Activated naive CD8-positive, alpha-beta T cell treated with anti-CD3 and anti-CD28 coated beads for 36 hours (primary cell): ENCODE results near the gene CYP2A13. TPM values are rescaled to one million over a fixed set of nuclear protein-coding genes. Genes with fewer than 3 reads are reported as not detected.
"Not testable (repeated sequence)": the region's sequence is repeated elsewhere in the genome, so short reads cannot be mapped to it uniquely, and the experiment has no call there.

Experiments used
- DNase-seq: peaks from one replicate; pipeline ENCODE4 v3.0.0; 2021
- H3K27ac Mint-ChIP-seq: one replicate; pipeline ENCODE4 v1.8.0; 2022; ENCODE audit warnings: mild to moderate bottlenecking, moderate library complexity, mixed read lengths
- H3K27me3 Mint-ChIP-seq: one replicate; pipeline ENCODE4 v1.8.0; 2022; ENCODE audit warnings: mild to moderate bottlenecking, mixed read lengths
- H3K36me3 Mint-ChIP-seq: one replicate; pipeline ENCODE4 v1.8.0; 2021; ENCODE audit warnings: mild to moderate bottlenecking, mixed read lengths
- H3K4me1 Mint-ChIP-seq: one replicate; pipeline ENCODE4 v1.8.0; 2021; ENCODE audit warnings: mixed read lengths
- H3K4me3 Mint-ChIP-seq: one replicate; pipeline ENCODE4 v1.8.0; 2022; ENCODE audit warnings: mild to moderate bottlenecking, moderate library complexity, mixed read lengths
- H3K9me3 Mint-ChIP-seq: one replicate; pipeline ENCODE4 v1.8.0; 2022; ENCODE audit warnings: mixed read lengths
- total RNA-seq, 2 experiments: library from RNA; stranded (reverse); gene quantifications; one replicate each; pipeline ENCODE4 v1.2.3, GENCODE V29; 2021

CYP2A13 gene, protein sequence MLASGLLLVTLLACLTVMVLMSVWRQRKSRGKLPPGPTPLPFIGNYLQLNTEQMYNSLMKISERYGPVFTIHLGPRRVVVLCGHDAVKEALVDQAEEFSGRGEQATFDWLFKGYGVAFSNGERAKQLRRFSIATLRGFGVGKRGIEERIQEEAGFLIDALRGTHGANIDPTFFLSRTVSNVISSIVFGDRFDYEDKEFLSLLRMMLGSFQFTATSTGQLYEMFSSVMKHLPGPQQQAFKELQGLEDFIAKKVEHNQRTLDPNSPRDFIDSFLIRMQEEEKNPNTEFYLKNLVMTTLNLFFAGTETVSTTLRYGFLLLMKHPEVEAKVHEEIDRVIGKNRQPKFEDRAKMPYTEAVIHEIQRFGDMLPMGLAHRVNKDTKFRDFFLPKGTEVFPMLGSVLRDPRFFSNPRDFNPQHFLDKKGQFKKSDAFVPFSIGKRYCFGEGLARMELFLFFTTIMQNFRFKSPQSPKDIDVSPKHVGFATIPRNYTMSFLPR
- total RNA-seq = not detected

DNA sequence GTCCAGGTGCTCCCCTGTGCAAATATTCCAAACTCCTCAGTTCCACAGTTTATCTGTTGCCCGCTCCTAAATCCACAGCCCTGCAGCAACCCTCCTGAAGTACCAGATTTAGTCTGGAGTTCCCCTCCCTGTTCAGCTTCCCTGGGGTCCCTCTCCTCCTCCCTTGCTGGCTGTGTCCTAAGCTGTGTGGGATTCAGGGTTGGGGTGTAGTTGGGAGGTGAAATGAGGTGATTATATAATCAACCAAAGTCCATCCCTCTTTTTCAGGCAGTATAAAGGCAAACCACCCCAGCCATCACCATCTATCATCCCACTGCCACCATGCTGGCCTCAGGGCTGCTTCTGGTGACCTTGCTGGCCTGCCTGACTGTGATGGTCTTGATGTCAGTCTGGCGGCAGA lies at the start of gene CYP2A13:
Gene CYP2A13 (plus strand): TSS at position 301 of the 400 bp plus-strand sequence. CDS start 21 bp downstream, at position 322.
- H3K4me1 Mint-ChIP-seq = no peaks in the 10 kb centered on the region
- no peak within 1 kb of the TSS for H3K27ac Mint-ChIP-seq
- H3K4me3 Mint-ChIP-seq = no peak within 1 kb of the TSS
- H3K36me3 Mint-ChIP-seq = no peaks in the 10 kb centered on the region
- no peaks in the 10 kb centered on the region for H3K9me3 Mint-ChIP-seq
- peaks cover 50% of the 10 kb centered on the region for H3K27me3 Mint-ChIP-seq
- no peak for DNase-seq

DNA sequence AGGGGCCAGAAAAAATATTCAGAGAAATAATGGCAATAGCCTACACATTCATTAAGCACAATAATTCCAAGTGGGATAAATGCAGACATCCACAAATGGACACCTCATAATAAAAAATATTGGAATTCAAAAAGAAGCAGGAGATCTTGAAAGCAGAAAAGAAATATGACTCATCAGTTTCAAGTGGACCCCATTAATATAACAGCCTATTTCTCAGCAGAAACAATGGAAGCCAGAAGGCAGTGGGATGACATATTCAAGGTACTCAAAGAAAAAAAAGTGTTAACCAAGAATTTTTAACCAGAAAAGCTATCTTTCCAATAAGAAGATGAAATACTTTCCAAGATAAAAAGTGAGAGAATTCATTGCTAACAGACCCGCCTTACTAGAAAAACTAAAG lies 48.4 kb upstream of the CYP2A13 start:
- Mint-ChIP-seq H3K9me3 (peaks cover 4% of the 10 kb centered on the region), H3K4me3 (no peak overlapping the region), H3K27me3 (no peaks in the 10 kb centered on the region), H3K36me3 (no peaks in the 10 kb centered on the region), H3K4me1 (no peaks in the 10 kb centered on the region), H3K27ac (no peak overlapping the region)
- DNase-seq = no peak

DNA sequence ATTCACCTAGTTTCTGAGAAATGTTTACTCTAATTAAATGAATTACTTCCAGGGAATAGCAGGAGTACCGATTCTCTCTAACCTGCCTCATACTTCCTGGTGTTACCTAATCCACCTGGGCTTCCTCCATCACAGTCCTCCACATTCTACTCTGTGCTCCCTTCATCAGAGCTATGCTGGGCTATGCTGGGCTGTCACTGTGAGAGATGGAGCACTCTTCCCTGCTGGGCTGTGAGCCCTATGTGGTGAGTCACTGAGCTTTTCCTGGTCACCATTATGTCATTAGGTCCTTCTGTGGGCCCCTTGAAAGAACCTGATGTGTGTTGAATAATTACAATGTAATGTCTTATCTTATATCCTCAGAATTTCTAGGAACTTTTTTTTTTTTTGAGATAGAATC lies 43.2 kb upstream of the CYP2A13 start:
- not testable (repeated sequence) for H3K27ac Mint-ChIP-seq, H3K36me3 Mint-ChIP-seq, H3K4me1 Mint-ChIP-seq, DNase-seq, H3K4me3 Mint-ChIP-seq, H3K9me3 Mint-ChIP-seq
- peaks cover 11% of the 10 kb centered on the region for H3K27me3 Mint-ChIP-seq

GRCh38 chr19:41050426-41050825 lies 37.8 kb upstream of the CYP2A13 start:
- H3K27ac Mint-ChIP-seq = no peak overlapping the region
- peaks cover 20% of the 10 kb centered on the region for H3K27me3 Mint-ChIP-seq

GRCh38 chr19:41052162-41052561 lies 36.1 kb upstream of the CYP2A13 start:
- peaks cover 19% of the 10 kb centered on the region for H3K27me3 Mint-ChIP-seq
- not testable (repeated sequence) for H3K27ac Mint-ChIP-seq, H3K36me3 Mint-ChIP-seq, H3K4me3 Mint-ChIP-seq, H3K9me3 Mint-ChIP-seq, H3K4me1 Mint-ChIP-seq, DNase-seq

More at GRCh38 chr19:41050426-41050825, 37.8 kb upstream of the CYP2A13 start:
- Mint-ChIP-seq H3K36me3 (no peaks in the 10 kb centered on the region), H3K9me3 (no peaks in the 10 kb centered on the region), H3K4me3 (no peak overlapping the region), H3K4me1 (no peaks in the 10 kb centered on the region)
- no peak for DNase-seq

GRCh38 chr19:41053331-41053730 lies 34.9 kb upstream of the CYP2A13 start:
- DNase-seq, H3K27ac Mint-ChIP-seq, H3K4me1 Mint-ChIP-seq, H3K36me3 Mint-ChIP-seq, H3K9me3 Mint-ChIP-seq, H3K4me3 Mint-ChIP-seq: not testable (repeated sequence)
- peaks cover 23% of the 10 kb centered on the region for H3K27me3 Mint-ChIP-seq

GRCh38 chr19:41064974-41065569 lies 23.2 kb upstream of the CYP2A13 start:
- Mint-ChIP-seq H3K4me1 (no peaks in the 10 kb centered on the region), H3K9me3 (no peaks in the 10 kb centered on the region), H3K36me3 (no peaks in the 10 kb centered on the region), H3K27ac (no peak overlapping the region), H3K27me3 (peaks cover 19% of the 10 kb centered on the region), H3K4me3 (no peak overlapping the region)
- no peak for DNase-seq

DNA sequence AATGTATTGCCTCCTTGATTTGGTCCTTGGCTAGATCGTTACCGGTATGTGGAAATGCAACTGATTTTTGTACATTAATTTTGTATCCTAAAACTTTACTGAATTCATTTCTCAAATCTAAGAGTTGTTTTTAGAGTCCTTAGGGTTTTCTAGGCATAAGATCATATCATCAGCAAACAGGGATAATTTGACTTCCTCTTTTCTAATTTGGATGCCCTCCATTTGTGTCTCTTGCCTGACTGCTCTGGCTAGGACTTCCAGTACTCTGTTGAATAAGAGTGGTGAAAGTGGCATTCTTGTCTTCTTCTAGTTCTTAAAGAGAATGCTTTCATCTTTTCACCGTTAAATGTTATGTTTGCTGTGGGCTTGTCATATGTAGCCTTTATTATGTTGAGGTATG lies 12.0 kb upstream of the CYP2A13 start:
- peaks cover 40% of the 10 kb centered on the region for H3K27me3 Mint-ChIP-seq

GRCh38 chr19:41083516-41083915 lies 4.7 kb upstream of the CYP2A13 start:
- Mint-ChIP-seq H3K4me3 (no peak overlapping the region), H3K9me3 (peaks cover 10% of the 10 kb centered on the region), H3K27me3 (peaks cover 25% of the 10 kb centered on the region), H3K4me1 (no peaks in the 10 kb centered on the region), H3K27ac (no peak overlapping the region), H3K36me3 (peaks cover 2% of the 10 kb centered on the region)
- DNase-seq = no peak

More for the DNA sequence above, 12.0 kb upstream of the CYP2A13 start:
- H3K4me1 Mint-ChIP-seq = no peaks in the 10 kb centered on the region
- H3K36me3 Mint-ChIP-seq = peaks cover 2% of the 10 kb centered on the region
- H3K27ac Mint-ChIP-seq = no peak overlapping the region
- no peak overlapping the region for H3K4me3 Mint-ChIP-seq
- H3K9me3 Mint-ChIP-seq = peaks cover 9% of the 10 kb centered on the region
- no peak for DNase-seq

GRCh38 chr19:41085748-41086415 lies 2.4 kb upstream of the CYP2A13 start:
- no peak overlapping the region for H3K4me3 Mint-ChIP-seq
- no peaks in the 10 kb centered on the region for H3K36me3 Mint-ChIP-seq
- peaks cover 5% of the 10 kb centered on the region for H3K9me3 Mint-ChIP-seq
- no peaks in the 10 kb centered on the region for H3K4me1 Mint-ChIP-seq
- DNase-seq = no peak
- H3K27ac Mint-ChIP-seq = no peak overlapping the region
- peaks cover 44% of the 10 kb centered on the region for H3K27me3 Mint-ChIP-seq

GRCh38 chr19:41089959-41090358 lies 1.7 kb downstream of the CYP2A13 start:
- no peak overlapping the region for H3K27ac Mint-ChIP-seq
- H3K9me3 Mint-ChIP-seq = no peaks in the 10 kb centered on the region
- H3K4me1 Mint-ChIP-seq = peaks cover under 1% of the 10 kb centered on the region
- H3K27me3 Mint-ChIP-seq = peaks cover 54% of the 10 kb centered on the region
- peak; percentile 2 for DNase-seq
- H3K36me3 Mint-ChIP-seq = no peaks in the 10 kb centered on the region
- H3K4me3 Mint-ChIP-seq = no peak overlapping the region

DNA sequence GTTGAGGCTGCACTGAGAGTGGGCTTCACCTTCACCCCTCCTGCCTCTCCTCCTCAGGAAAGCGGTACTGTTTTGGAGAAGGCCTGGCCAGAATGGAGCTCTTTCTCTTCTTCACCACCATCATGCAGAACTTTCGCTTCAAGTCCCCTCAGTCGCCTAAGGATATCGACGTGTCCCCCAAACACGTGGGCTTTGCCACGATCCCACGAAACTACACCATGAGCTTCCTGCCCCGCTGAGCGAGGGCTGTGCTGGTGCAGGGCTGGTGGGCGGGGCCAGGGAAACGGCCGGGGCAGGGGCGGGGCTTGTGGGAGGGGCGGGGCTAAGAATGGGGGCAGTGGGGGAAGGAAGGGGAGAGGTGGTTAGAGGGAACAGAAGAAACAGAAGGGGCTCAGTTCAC lies 7.5 kb downstream of the CYP2A13 start:
- Mint-ChIP-seq H3K27ac (no peak overlapping the region), H3K4me1 (peaks cover 4% of the 10 kb centered on the region), H3K9me3 (peaks cover 4% of the 10 kb centered on the region), H3K27me3 (peaks cover 26% of the 10 kb centered on the region), H3K36me3 (no peaks in the 10 kb centered on the region), H3K4me3 (no peak overlapping the region)
- DNase-seq = no peak

GRCh38 chr19:41096353-41096752 lies 8.1 kb downstream of the CYP2A13 start:
- H3K27ac Mint-ChIP-seq = no peak overlapping the region
- peaks cover 4% of the 10 kb centered on the region for H3K4me1 Mint-ChIP-seq
- peaks cover 20% of the 10 kb centered on the region for H3K27me3 Mint-ChIP-seq
- peaks cover 7% of the 10 kb centered on the region for H3K9me3 Mint-ChIP-seq
- DNase-seq = no peak
- H3K4me3 Mint-ChIP-seq = no peak overlapping the region
- H3K36me3 Mint-ChIP-seq = no peaks in the 10 kb centered on the region

GRCh38 chr19:41097302-41097701 lies 9.1 kb downstream of the CYP2A13 start:
- H3K27ac Mint-ChIP-seq = no peak overlapping the region
- H3K4me1 Mint-ChIP-seq = peaks cover 4% of the 10 kb centered on the region
- no peak overlapping the region for H3K4me3 Mint-ChIP-seq
- H3K9me3 Mint-ChIP-seq = peaks cover 17% of the 10 kb centered on the region
- H3K36me3 Mint-ChIP-seq = no peaks in the 10 kb centered on the region
- no peak for DNase-seq
- peaks cover 13% of the 10 kb centered on the region for H3K27me3 Mint-ChIP-seq

- H3K27ac Mint-ChIP-seq = no peak overlapping the region
- H3K4me1 Mint-ChIP-seq = peaks cover 4% of the 10 kb centered on the region
- no peaks in the 10 kb centered on the region for H3K36me3 Mint-ChIP-seq
- H3K9me3 Mint-ChIP-seq = peaks cover 19% of the 10 kb centered on the region
- H3K4me3 Mint-ChIP-seq = no peak overlapping the region
- H3K27me3 Mint-ChIP-seq = peaks cover 7% of the 10 kb centered on the region
- DNase-seq = no peak
These were observed 10.5 kb downstream of the CYP2A13 start for GRCh38 chr19:41098762-41099161.
